Glutamatergic neuron (in vitro differentiated cells): ENCODE results near the gene MBNL3. TPM values are rescaled to one million over a fixed set of nuclear protein-coding genes. Genes with fewer than 3 reads are reported as not detected.
A peak's percentile ranks its signal among the peaks of the same experiment; 100 is the strongest.

ENCODE experiments used
- DNase-seq: peaks from one replicate; pipeline ENCODE4 v3.0.0; 2022
- H3K27ac Mint-ChIP-seq: one replicate; pipeline ENCODE4 v1.8.0; 2020; ENCODE audit warnings: mild to moderate bottlenecking, mixed read lengths, inconsistent platforms; ENCODE audit not compliant: unreplicated experiment
- H3K27me3 Mint-ChIP-seq: one replicate; pipeline ENCODE4 v1.8.0; 2020; ENCODE audit warnings: mild to moderate bottlenecking, moderate library complexity, mixed read lengths, inconsistent platforms; ENCODE audit not compliant: unreplicated experiment
- H3K36me3 Mint-ChIP-seq: one replicate; pipeline ENCODE4 v1.8.0; 2020; ENCODE audit warnings: mild to moderate bottlenecking, mixed read lengths, inconsistent platforms; ENCODE audit not compliant: unreplicated experiment
- H3K4me1 Mint-ChIP-seq: one replicate; pipeline ENCODE4 v1.8.0; 2020; ENCODE audit warnings: mild to moderate bottlenecking, low read depth, mixed read lengths, inconsistent platforms; ENCODE audit not compliant: unreplicated experiment
- H3K4me3 Mint-ChIP-seq: one replicate; pipeline ENCODE4 v1.8.0; 2020; ENCODE audit warnings: mild to moderate bottlenecking, mixed read lengths, inconsistent platforms; ENCODE audit not compliant: unreplicated experiment
- H3K9me3 Mint-ChIP-seq: one replicate; pipeline ENCODE4 v1.8.0; 2020; ENCODE audit warnings: mild to moderate bottlenecking, moderate library complexity, mixed read lengths, inconsistent platforms; ENCODE audit not compliant: unreplicated experiment
- total RNA-seq: library from RNA; stranded (reverse); fragmentation: NEBNext Ultra II Directional; extraction: Animal tissue kit (Norgen Biotek cat#: 25700); gene quantifications from one replicate; pipeline ENCODE4 v1.2.1, GENCODE V29; 2021; ENCODE audit not compliant: unreplicated experiment
- TF ChIP-seq, protein P1 (sequence below): fragments of 200-600 bp; sonication (generic); IDR thresholded peaks from one replicate; pipeline ENCODE4 v1.5.0; 2021; ENCODE audit not compliant: partially characterized antibody, unreplicated experiment

MBNL3 gene
- total RNA-seq, 1 donor from 2014 or later, result 1.0 TPM

DNA sequence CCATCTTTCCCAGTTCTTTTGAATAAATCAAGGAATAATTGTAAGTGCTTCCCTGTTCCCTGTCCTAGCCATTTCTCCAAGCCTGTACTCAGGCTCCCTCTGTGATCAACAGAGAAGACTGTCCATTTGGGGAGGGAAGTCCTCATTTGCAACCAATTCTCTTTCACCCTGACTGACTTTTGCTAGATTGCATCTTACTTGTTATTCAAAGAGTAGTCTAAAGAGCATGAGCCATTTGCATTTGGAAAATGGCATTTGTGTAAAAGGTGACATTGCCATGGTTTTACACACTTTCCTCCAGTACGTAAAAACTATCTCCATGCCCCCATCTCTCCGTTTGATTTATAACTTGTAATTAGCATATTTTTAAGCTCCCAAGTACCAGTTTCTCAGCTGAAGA, 110.6 kb downstream of the MBNL3 start:
- no peak for DNase-seq
- Mint-ChIP-seq H3K9me3 (no peaks in the 10 kb centered on the region), H3K36me3 (no peaks in the 10 kb centered on the region), H3K27ac (no peak overlapping the region), H3K4me1 (no peaks in the 10 kb centered on the region), H3K27me3 (no peaks in the 10 kb centered on the region), H3K4me3 (no peak overlapping the region)
- TF ChIP-seq, protein P1, sequence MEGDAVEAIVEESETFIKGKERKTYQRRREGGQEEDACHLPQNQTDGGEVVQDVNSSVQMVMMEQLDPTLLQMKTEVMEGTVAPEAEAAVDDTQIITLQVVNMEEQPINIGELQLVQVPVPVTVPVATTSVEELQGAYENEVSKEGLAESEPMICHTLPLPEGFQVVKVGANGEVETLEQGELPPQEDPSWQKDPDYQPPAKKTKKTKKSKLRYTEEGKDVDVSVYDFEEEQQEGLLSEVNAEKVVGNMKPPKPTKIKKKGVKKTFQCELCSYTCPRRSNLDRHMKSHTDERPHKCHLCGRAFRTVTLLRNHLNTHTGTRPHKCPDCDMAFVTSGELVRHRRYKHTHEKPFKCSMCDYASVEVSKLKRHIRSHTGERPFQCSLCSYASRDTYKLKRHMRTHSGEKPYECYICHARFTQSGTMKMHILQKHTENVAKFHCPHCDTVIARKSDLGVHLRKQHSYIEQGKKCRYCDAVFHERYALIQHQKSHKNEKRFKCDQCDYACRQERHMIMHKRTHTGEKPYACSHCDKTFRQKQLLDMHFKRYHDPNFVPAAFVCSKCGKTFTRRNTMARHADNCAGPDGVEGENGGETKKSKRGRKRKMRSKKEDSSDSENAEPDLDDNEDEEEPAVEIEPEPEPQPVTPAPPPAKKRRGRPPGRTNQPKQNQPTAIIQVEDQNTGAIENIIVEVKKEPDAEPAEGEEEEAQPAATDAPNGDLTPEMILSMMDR, result no peak

GRCh38 chrX:132375941-132376340, 112.9 kb downstream of the MBNL3 start:
- Mint-ChIP-seq H3K4me1 (no peaks in the 10 kb centered on the region), H3K27ac (no peak overlapping the region), H3K9me3 (no peaks in the 10 kb centered on the region), H3K36me3 (no peaks in the 10 kb centered on the region), H3K4me3 (no peak overlapping the region), H3K27me3 (no peaks in the 10 kb centered on the region)
- TF ChIP-seq, protein P1, result peak; percentile 27
- DNase-seq, result no peak

DNA sequence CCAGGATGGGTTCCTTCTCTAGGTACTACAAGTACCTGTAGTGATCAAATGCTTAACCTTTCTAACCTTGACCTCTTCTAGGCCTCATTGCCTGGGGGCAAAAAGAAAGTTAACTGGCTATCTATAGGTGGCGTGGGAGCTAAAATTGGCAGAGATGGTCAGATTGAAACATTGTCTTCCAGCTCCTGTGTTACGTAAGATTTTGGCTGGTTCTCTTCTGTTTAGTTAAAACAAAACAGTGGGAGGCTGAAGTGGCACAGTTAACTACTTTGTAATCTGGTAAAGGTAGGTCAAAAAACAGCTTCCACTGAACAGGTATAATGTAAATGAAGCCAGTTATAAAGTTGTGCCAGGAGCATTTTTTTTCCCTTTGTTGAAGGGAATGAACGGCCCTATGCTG, 115.2 kb downstream of the MBNL3 start:
- H3K27me3 Mint-ChIP-seq, result no peaks in the 10 kb centered on the region
- no peaks in the 10 kb centered on the region for H3K36me3 Mint-ChIP-seq
- no peaks in the 10 kb centered on the region for H3K9me3 Mint-ChIP-seq

GRCh38 chrX:132369617-132370326, 119.1 kb downstream of the MBNL3 start:
- Mint-ChIP-seq H3K27me3 (no peaks in the 10 kb centered on the region), H3K4me1 (no peaks in the 10 kb centered on the region), H3K27ac (no peak overlapping the region)

More for the DNA sequence above, 115.2 kb downstream of the MBNL3 start:
- no peak for DNase-seq
- no peak overlapping the region for H3K4me3 Mint-ChIP-seq
- TF ChIP-seq, protein P1, result no peak
- no peaks in the 10 kb centered on the region for H3K4me1 Mint-ChIP-seq
- H3K27ac Mint-ChIP-seq, result no peak overlapping the region

DNA sequence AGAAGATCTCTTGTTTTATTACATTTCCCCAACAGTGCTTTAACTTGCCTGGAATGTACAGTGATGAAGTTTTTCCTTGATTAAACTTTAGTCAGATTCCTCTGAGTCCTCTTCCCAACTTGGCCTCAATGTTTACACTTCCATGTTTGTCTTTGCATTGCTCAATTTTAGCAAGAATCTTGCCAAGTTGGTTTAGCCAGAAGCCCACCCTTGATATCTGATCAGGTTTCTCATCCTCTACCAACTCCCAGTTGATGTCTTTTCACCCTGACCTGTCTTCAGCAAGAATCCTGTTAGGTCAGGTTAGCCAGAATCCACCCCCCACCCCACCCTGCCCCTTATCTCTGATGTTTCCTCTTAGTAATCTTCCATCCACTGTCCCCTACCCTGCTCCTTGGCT, 120.9 kb downstream of the MBNL3 start:
- Mint-ChIP-seq H3K36me3 (no peaks in the 10 kb centered on the region), H3K27me3 (peaks cover 2% of the 10 kb centered on the region), H3K4me3 (no peak overlapping the region), H3K27ac (no peak overlapping the region), H3K9me3 (no peaks in the 10 kb centered on the region), H3K4me1 (no peaks in the 10 kb centered on the region)
- TF ChIP-seq, protein P1, result no peak
- no peak for DNase-seq

More at GRCh38 chrX:132369617-132370326, 119.1 kb downstream of the MBNL3 start:
- H3K4me3 Mint-ChIP-seq, result no peak overlapping the region
- no peak for DNase-seq
- TF ChIP-seq, protein P1, result no peak
- H3K9me3 Mint-ChIP-seq, result no peaks in the 10 kb centered on the region
- H3K36me3 Mint-ChIP-seq, result no peaks in the 10 kb centered on the region
